NCI-H1436 treated with DMSO at 0.1 percent for 48 hours (cell line): ENCODE results near the gene IFNA6.
"Not testable (repeated sequence)": the region's sequence is repeated elsewhere in the genome, so short reads cannot be mapped to it uniquely, and the experiment has no call there.

Experiments used
- DNase-seq: peaks from one replicate; lab custom pipeline; 2025; lab: John Stamatoyannopoulos, UW

Gene IFNA6

DNA sequence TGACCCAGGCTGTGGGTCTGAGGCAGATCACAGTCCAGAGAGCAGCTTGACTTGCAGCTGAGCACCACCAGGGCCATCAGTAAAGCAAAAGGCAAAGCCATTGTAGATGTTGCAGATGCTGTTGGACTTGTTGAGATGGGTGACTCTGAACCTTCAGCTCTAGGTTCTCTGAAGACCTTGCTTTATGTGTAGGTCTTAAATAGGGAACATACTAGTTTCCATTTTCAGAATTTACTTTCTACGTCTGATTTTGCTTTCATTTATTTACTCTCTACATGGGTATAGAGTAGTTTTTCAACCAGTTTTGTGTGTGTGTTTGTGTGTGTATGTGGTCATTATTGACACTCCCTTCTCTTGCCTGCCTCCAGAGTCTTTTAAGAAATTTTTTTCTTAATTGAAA, at the start of gene IFNA6:
Gene IFNA6 (minus strand): TSS at position 101 of the 400 bp plus-strand sequence. CDS start 0 bp downstream, at position 101.
- DNase-seq: no peak

- DNase-seq: no peak
Measured at GRCh38 chr9:21399956-21400355, 49.3 kb upstream of the IFNA6 start.

DNA sequence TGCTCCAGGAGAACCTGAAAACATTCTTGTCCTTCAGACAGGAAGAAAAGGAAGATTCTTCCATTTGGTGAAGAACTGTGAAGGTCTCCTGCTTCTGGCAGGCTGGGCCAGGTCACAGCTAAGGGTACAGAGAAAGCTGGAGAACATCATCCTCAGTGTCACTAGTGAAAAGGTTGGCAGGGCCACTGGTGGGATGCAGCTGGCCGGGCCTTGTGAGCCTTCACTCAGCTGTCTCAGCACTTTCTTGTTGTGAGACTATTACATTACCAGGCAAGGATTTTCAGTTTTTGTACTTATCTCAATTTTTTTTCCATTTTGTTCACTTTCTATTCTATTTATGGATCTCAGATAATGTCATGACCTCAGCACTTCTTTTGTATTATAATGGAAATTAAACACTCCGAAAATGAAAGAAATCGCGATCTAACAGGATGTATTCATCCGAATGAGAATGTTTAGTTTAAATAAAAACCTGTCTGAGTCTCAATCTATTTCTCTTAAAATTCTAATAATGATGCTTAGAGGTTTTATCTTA, 48.3 kb upstream of the IFNA6 start:
- no peak for DNase-seq

DNA sequence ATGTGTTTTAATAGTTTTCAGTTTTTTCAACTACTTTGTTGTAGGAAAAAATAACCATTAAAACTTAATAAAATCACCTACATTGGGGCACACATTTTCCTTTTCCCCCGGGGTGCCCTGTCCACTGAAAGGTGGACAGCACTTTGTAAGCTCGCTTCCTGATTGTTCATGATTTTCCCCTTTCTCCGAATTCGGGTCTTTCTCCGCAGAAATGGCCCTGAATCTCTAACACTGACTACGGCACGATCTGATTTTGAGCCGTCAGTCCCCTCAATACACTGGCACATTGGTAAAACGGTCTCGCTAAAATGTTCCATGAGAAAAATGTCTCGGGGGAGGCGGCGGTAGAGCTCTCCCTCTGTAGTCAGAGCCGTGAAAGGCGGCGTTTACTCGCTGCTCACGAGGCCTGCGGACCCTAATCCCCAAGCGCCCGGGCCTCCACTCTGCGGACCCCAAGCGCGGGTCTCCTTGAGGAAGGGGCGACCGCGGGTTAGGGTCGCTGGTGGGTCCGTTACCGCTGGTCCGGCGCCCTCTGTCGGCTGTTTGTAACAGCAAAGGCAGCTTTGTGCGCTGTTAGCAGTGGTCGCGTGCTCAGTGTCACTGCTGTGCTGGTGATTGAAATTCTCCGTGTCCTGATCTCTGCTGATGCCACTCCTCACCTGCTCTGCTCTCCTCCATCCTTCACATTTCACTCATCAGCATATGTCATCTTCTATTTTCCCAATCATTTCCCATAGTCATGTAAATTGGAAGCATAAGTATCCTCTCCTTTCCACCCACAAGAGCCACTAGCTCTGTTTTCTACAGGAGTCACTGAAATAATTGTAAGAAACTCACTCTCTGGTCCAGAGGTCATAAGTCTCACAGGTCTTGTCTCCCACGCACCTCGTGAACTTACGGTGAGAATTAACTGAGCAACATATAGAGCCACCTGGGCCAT, 45.4 kb upstream of the IFNA6 start:
- DNase-seq: no peak

GRCh38 chr9:21392270-21392669, 41.6 kb upstream of the IFNA6 start:
- no peak for DNase-seq

DNA sequence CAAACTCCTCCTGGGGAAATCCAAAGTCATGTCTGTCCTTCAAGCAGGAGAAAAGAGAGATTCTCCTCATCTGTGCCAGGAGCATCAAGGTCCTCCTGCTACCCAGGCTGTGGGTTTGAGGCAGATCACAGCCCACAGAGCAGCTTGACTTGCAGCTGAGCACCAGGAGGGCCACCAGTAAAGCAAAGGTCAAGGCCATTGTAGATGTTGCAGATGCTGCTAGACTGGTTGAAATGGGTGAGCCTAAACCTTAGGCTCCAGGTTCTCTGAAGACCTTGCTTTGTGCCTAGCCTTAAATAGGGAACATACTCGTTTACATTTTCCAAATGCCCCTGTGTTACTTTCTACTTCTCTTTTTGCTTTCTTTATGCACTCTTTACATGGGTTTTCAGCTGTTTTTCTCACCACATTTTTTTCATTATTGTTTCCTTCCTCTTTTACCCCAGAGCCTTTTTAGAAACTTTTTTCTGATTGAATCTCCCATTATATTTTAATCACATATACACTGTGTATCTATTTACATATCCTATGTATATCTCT, 34.5 kb upstream of the IFNA6 start, which contains the start of gene IFNA2:
Gene IFNA2 (minus strand): TSS at position 268 of the 540 bp plus-strand sequence. CDS start 69 bp downstream, at position 199.
- no peak for DNase-seq

DNA sequence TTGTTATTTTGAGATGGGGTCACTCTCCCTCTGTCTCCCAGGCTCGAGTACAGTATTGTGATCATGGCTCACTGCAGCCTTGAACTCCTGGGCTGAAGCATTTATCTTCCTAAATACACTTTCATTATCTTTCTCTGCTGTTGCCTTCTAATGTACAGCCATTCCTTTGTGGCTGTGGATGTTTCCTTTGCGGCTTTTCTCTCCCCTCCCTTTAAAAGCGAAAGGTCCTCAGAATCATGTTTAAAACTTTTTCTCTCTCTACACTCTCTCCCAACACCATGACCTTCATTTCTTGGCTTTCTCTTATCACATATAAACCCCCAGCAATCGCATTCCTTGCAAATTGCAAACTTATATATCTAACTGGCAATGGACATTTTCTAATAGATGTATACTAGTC, 32.9 kb upstream of the IFNA6 start:
- DNase-seq: no peak

DNA sequence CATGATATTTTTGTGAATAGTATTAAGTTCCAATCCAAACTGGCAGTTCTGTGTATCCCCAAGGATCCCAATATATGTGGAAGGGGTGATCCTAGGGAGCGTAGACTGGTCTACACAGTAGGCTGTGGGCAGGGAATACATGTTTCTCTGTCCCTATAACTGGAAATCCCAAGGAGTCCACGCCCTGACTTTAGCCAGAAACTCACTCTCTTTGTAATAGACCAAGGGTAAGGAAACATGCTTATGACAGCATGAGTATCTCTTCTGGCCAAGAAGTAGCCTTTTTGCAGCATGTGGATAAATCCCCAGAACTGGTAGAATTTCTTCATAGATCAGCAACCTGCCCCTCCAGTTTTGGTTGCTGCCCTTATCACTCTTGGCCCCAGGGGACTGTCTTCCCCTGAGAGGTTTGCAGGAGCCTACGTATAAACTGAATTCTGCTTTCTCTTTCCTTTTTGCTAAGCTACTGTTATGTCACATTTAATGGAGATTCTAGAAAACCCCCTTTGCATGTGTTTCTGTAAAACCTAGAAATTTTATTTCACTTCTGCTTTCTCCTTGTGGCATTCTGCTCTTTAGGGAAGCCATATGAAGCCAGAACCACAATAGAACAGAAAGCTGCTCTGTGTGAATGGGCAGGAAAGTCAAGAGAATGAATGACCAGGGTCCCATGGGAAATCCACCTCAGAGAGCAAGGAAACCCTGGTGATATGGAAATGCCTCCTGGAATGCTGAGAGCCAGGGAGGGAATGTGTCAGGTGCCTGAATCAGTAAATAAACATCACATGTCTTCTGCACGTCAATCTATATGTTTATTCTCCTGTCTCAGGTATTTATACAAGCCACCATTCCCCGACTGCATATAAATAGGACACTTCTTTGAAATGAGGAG, 31.0 kb upstream of the IFNA6 start:
- no peak for DNase-seq

GRCh38 chr9:21371467-21371866, 20.8 kb upstream of the IFNA6 start:
- DNase-seq: not testable (repeated sequence)

GRCh38 chr9:21367957-21368356, 17.3 kb upstream of the IFNA6 start, which contains the start of gene IFNA13:
Gene IFNA13, minus strand, starts transcription at chr9:21368057. Its CDS starts 47 bp downstream, at chr9:21368010.
- no peak for DNase-seq

- not testable (repeated sequence) for DNase-seq
Measured at GRCh38 chr9:21367169-21367568, 16.5 kb upstream of the IFNA6 start.

GRCh38 chr9:21362287-21362686, 11.6 kb upstream of the IFNA6 start:
- no peak for DNase-seq

- no peak for DNase-seq
Measured at GRCh38 chr9:21357479-21358460, 7.1 kb upstream of the IFNA6 start.

DNA sequence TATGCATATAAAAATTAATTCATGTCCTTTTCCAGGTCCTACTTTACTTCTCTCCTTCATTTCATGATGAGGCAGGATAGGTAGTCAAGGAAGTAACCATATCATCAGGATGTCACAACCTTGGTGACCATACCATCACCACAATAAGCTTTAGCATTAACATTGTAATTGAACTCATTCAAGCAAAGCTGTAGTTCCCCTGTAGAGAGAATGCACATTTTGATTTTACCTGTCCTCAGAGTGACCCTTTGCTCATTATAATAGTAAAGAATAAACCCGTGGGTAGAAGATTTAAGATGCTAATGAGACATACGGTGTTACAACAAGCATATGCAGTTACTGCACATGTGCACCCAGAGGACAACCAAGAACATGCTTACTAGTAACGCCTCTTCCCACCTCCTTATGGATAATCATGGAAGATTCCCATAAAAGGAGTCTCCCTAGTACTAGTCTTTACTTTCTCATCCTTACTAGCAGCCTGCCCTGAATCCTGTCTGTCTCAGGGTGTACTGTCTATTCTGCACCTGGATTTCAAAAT, 2.2 kb downstream of the IFNA6 start:
- DNase-seq: no peak

DNA sequence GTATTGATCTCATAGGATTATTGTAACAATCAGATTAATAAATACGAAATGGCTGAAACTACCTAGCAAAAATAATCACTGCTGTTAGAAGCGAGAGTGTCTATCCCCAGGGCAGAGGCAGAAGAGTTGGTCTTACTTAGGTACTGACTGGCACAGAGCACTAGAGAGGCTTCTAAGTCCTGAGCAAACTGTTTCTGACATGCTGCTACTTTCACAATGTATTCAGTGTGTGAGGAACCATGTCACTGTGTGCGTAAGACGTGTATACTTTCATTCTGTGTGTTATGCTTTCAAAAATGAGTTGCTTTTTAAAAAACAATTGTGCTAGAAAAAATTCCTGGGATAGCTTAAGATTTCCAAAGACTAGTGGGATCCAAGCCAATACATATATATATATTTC, 10.0 kb downstream of the IFNA6 start:
- DNase-seq: no peak

DNA sequence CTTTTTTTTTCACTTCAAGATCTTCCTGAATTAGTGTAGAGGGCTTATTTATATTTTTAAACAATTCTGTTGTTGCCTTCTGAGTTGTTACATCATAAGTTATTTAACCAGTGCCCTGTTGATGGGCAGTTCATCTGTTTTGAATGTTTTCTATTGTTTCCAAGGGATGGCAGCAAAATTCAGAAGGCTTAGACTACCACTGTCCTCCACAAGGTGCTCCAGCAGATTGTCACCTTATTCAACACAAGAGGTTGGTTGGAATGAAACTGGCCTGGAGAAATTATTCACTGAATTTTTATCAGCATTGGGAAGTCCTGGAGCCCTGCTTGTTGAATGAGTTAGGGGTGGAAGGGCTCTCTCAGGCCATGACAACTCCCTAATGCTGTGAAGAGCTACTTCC, 14.2 kb downstream of the IFNA6 start:
- no peak for DNase-seq

GRCh38 chr9:21334701-21335632, 15.7 kb downstream of the IFNA6 start, which contains the start of gene KLHL9:
Gene KLHL9, minus strand, starts transcription at chr9:21335404. Its CDS starts 545 bp downstream, at chr9:21334859.
- DNase-seq: no peak

DNA sequence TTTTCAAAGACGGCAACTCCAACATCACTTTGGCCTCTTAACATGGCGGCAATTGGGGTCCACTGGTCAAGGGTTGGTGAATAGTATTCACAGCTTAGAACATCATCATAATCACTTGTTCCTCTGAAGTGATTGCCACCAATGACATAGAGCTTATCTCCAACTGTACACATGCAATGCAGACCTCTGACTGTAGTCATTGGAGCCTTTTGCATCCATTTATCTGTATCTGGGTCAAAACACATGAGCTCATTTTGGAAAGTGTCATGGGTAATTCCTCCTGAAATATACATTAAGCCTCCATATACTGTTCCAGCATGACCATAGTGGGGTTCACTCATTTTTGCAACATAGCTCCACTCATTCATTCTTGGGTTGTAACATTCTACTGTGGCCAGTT, 17.5 kb downstream of the IFNA6 start:
- DNase-seq: no peak
